MM.1S (cell line): ENCODE data around the gene LSAMP.

Experiments
- DNase-seq: peaks from one replicate; pipeline ENCODE4 v3.0.0-alpha.2; 2015
- H2AFZ ChIP-seq: fragments of 300-600 bp; sonication (generic); 2 replicates; pipeline ENCODE4 v1.6.0; 2016; ENCODE audit warnings: antibody characterized with exemption, low read length
- H3F3A ChIP-seq: fragments of 300-600 bp; sonication (generic); 2 replicates; pipeline ENCODE4 v1.6.1; 2016; ENCODE audit warnings: mild to moderate bottlenecking, antibody characterized with exemption, low read length, moderate library complexity, mixed read lengths; ENCODE audit not compliant: insufficient read depth
- H3K27ac ChIP-seq: fragments of 300-600 bp; sonication (generic); 2 replicates; pipeline ENCODE4 v1.5.1; 2016; ENCODE audit warnings: mild to moderate bottlenecking, low read length
- H3K27me3 ChIP-seq: fragments of 300-600 bp; sonication (generic); replicated peaks from 2 replicates; pipeline ENCODE4 v1.6.0; 2016; ENCODE audit warnings: low read length; ENCODE audit not compliant: insufficient read depth
- H3K36me3 ChIP-seq: fragments of 300-600 bp; sonication (generic); replicated peaks from 2 replicates; pipeline ENCODE4 v1.6.1; 2016; ENCODE audit warnings: mild to moderate bottlenecking, low read length, mixed read lengths; ENCODE audit not compliant: insufficient read depth
- H3K4me1 ChIP-seq: fragments of 300-600 bp; sonication (generic); 2 replicates; pipeline ENCODE4 v1.6.1; 2016; ENCODE audit warnings: low read length, mixed read lengths
- H3K4me2 ChIP-seq: fragments of 300-600 bp; sonication (generic); 2 replicates; pipeline ENCODE4 v1.6.0; 2016; ENCODE audit warnings: low read depth, low read length
- H3K4me3 ChIP-seq: fragments of 300-600 bp; sonication (generic); 2 replicates; pipeline ENCODE4 v1.5.1; 2016; ENCODE audit warnings: low read length, mixed read lengths
- H3K79me2 ChIP-seq: fragments of 300-600 bp; sonication (generic); 2 replicates; pipeline ENCODE4 v1.6.1; 2016; ENCODE audit warnings: mixed run types, low read length, mixed read lengths
- H3K9ac ChIP-seq: fragments of 300-600 bp; sonication (generic); 2 replicates; pipeline ENCODE4 v1.6.1; 2016; ENCODE audit warnings: low read length, mixed read lengths
- H3K9me2 ChIP-seq: fragments of 300-600 bp; sonication (generic); replicated peaks from 2 replicates; pipeline ENCODE4 v1.6.1; 2016; ENCODE audit warnings: mild to moderate bottlenecking, low read length, mixed read lengths; ENCODE audit not compliant: insufficient read depth
- H3K9me3 ChIP-seq: fragments of 300-600 bp; sonication (generic); replicated peaks from 2 replicates; pipeline ENCODE4 v1.6.1; 2016; ENCODE audit warnings: mild to moderate bottlenecking, low read length, mixed read lengths; ENCODE audit not compliant: insufficient read depth
- H4K20me1 ChIP-seq: fragments of 300-600 bp; sonication (generic); 2 replicates; pipeline ENCODE4 v1.6.1; 2016; ENCODE audit warnings: mild to moderate bottlenecking, low read length, moderate library complexity, mixed read lengths; ENCODE audit not compliant: insufficient read depth
- EZH2 ChIP-seq: fragments of 300-600 bp; sonication (generic); optimal IDR thresholded peaks from 2 replicates; pipeline ENCODE3; 2017; ENCODE audit warnings: low read depth, mild to moderate bottlenecking, antibody characterized with exemption, low read length, mixed read lengths
- EZH2phosphoT487 ChIP-seq: fragments of 300-600 bp; sonication (generic); IDR thresholded peaks from 2 replicates; pipeline ENCODE4 v1.6.1; 2018; ENCODE audit warnings: antibody characterized with exemption, low read length
- TF ChIP-seq, protein P1 (sequence below): fragments of 300-600 bp; sonication (generic); IDR thresholded peaks from 2 replicates; pipeline ENCODE4 v1.5.1; 2016; ENCODE audit warnings: antibody characterized with exemption, low read length, mixed read lengths

The LSAMP gene

GRCh38 chr3:115961380-115961779, 483.9 kb downstream of the LSAMP start:
- Histone ChIP-seq H3F3A (no peaks in the 10 kb centered on the region), H4K20me1 (no peaks in the 10 kb centered on the region), H3K27ac (no peak overlapping the region), H3K36me3 (no peaks in the 10 kb centered on the region), H3K4me1 (no peaks in the 10 kb centered on the region), H3K4me2 (no peak overlapping the region), H3K27me3 (no peaks in the 10 kb centered on the region), H3K9ac (no peak overlapping the region), H2AFZ (no peak overlapping the region), H3K9me3 (no peaks in the 10 kb centered on the region), H3K79me2 (no peaks in the 10 kb centered on the region), H3K9me2 (no peaks in the 10 kb centered on the region), H3K4me3 (no peak overlapping the region)
- no peak for DNase-seq
- no peak for TF ChIP-seq EZH2phosphoT487

- no peaks in the 10 kb centered on the region for H3K9me3 ChIP-seq
- H3K4me1 ChIP-seq = no peaks in the 10 kb centered on the region
- H3K9me2 ChIP-seq = no peaks in the 10 kb centered on the region
- no peaks in the 10 kb centered on the region for H3F3A ChIP-seq
- no peaks in the 10 kb centered on the region for H4K20me1 ChIP-seq
- H3K9ac ChIP-seq = no peak overlapping the region
- TF ChIP-seq, protein P1, sequence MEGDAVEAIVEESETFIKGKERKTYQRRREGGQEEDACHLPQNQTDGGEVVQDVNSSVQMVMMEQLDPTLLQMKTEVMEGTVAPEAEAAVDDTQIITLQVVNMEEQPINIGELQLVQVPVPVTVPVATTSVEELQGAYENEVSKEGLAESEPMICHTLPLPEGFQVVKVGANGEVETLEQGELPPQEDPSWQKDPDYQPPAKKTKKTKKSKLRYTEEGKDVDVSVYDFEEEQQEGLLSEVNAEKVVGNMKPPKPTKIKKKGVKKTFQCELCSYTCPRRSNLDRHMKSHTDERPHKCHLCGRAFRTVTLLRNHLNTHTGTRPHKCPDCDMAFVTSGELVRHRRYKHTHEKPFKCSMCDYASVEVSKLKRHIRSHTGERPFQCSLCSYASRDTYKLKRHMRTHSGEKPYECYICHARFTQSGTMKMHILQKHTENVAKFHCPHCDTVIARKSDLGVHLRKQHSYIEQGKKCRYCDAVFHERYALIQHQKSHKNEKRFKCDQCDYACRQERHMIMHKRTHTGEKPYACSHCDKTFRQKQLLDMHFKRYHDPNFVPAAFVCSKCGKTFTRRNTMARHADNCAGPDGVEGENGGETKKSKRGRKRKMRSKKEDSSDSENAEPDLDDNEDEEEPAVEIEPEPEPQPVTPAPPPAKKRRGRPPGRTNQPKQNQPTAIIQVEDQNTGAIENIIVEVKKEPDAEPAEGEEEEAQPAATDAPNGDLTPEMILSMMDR = no peak
- no peak for TF ChIP-seq EZH2
- TF ChIP-seq EZH2phosphoT487 = no peak
- H3K79me2 ChIP-seq = no peaks in the 10 kb centered on the region
- no peak overlapping the region for H3K4me2 ChIP-seq
- no peaks in the 10 kb centered on the region for H3K36me3 ChIP-seq
- DNase-seq = no peak
- no peak overlapping the region for H2AFZ ChIP-seq
- H3K27me3 ChIP-seq = no peaks in the 10 kb centered on the region
- no peak overlapping the region for H3K27ac ChIP-seq
- H3K4me3 ChIP-seq = no peak overlapping the region
Measured at GRCh38 chr3:115960799-115961198, 484.5 kb downstream of the LSAMP start.

GRCh38 chr3:115958526-115958925, 486.8 kb downstream of the LSAMP start:
- no peaks in the 10 kb centered on the region for H4K20me1 ChIP-seq
- no peak overlapping the region for H3K4me3 ChIP-seq
- H3K4me2 ChIP-seq = no peak overlapping the region
- no peaks in the 10 kb centered on the region for H3K36me3 ChIP-seq
- TF ChIP-seq EZH2 (no peak), EZH2phosphoT487 (no peak)
- TF ChIP-seq, protein P1 = no peak
- H3K27ac ChIP-seq = no peak overlapping the region
- no peaks in the 10 kb centered on the region for H3K4me1 ChIP-seq
- no peaks in the 10 kb centered on the region for H3F3A ChIP-seq
- no peaks in the 10 kb centered on the region for H3K9me3 ChIP-seq
- no peaks in the 10 kb centered on the region for H3K79me2 ChIP-seq
- DNase-seq = no peak
- H3K9ac ChIP-seq = no peak overlapping the region
- H2AFZ ChIP-seq = no peak overlapping the region
- H3K9me2 ChIP-seq = no peaks in the 10 kb centered on the region
- H3K27me3 ChIP-seq = no peaks in the 10 kb centered on the region

GRCh38 chr3:115947325-115947724, 498.0 kb downstream of the LSAMP start:
- H4K20me1 ChIP-seq = no peaks in the 10 kb centered on the region
- TF ChIP-seq EZH2 (no peak), EZH2phosphoT487 (no peak)
- TF ChIP-seq, protein P1 = no peak
- H3F3A ChIP-seq = no peaks in the 10 kb centered on the region
- no peaks in the 10 kb centered on the region for H3K9me2 ChIP-seq
- no peaks in the 10 kb centered on the region for H3K27me3 ChIP-seq
- no peak overlapping the region for H3K4me3 ChIP-seq
- H3K9me3 ChIP-seq = no peaks in the 10 kb centered on the region
- H3K4me1 ChIP-seq = no peaks in the 10 kb centered on the region
- no peak overlapping the region for H2AFZ ChIP-seq
- no peak for DNase-seq
- no peak overlapping the region for H3K27ac ChIP-seq
- no peaks in the 10 kb centered on the region for H3K36me3 ChIP-seq
- no peak overlapping the region for H3K4me2 ChIP-seq
- H3K79me2 ChIP-seq = no peaks in the 10 kb centered on the region
- H3K9ac ChIP-seq = no peak overlapping the region
